ENCODE data around the gene TADA3. TPM values are rescaled to one million over a fixed set of nuclear protein-coding genes. Genes with fewer than 3 reads are reported as not detected.

TADA3 gene
- total and polyA plus RNA-seq, 10 donors = 33.6 to 73.7 (median 49.4) TPM

DNA sequence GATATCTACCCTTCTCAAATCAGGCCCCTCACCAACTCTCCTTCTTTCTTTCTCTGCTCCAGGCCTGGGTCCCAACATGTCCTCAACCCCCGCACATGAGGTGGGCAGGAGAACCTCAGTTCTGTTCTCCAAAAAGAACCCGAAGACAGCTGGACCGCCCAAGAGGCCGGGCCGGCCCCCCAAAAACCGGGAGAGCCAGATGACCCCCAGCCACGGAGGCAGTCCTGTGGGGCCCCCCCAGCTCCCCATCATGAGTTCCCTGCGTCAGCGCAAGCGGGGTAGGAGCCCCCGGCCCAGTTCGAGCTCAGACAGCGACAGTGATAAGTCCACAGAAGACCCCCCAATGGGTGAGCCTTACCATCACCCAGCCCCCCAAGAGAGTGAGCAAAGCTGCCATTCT is 48.1 kb downstream of the TADA3 start:
- Histone ChIP-seq H3K4me1 (peaks cover 2 to 12% (median 5%) of the 10 kb centered on the region in 6 donors), H3K4me3 (no peak overlapping the region), H3K36me3 (peaks cover 14 to 96% (median 89%) of the 10 kb centered on the region in 6 donors), H3K27ac (no peak overlapping the region), H3K9me3 (no peaks in the 10 kb centered on the region), H3K27me3 (replicated peaks in 1 of 7) (no peaks in the 10 kb centered on the region)
- DNase-seq = no peak
- 91 to 97% (median 96%) methylated on average over 13 of the region's 13 CpGs for WGBS, 5 donors
- TF ChIP-seq POLR2AphosphoS5 (IDR thresholded peaks at IDR 0.05) = no peak
- TF ChIP-seq POLR2A (IDR thresholded peaks at IDR 0.05) = no peak
- TF ChIP-seq, protein P1, sequence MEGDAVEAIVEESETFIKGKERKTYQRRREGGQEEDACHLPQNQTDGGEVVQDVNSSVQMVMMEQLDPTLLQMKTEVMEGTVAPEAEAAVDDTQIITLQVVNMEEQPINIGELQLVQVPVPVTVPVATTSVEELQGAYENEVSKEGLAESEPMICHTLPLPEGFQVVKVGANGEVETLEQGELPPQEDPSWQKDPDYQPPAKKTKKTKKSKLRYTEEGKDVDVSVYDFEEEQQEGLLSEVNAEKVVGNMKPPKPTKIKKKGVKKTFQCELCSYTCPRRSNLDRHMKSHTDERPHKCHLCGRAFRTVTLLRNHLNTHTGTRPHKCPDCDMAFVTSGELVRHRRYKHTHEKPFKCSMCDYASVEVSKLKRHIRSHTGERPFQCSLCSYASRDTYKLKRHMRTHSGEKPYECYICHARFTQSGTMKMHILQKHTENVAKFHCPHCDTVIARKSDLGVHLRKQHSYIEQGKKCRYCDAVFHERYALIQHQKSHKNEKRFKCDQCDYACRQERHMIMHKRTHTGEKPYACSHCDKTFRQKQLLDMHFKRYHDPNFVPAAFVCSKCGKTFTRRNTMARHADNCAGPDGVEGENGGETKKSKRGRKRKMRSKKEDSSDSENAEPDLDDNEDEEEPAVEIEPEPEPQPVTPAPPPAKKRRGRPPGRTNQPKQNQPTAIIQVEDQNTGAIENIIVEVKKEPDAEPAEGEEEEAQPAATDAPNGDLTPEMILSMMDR (IDR thresholded peaks at IDR 0.05 in 8 of 11, conservative IDR thresholded peaks at IDR 0.05 in 3 of 11) = no peak
- intact Hi-C loops (cut with DNase I; ENCODE audit: low total_unique reads) = no loop called here

DNA sequence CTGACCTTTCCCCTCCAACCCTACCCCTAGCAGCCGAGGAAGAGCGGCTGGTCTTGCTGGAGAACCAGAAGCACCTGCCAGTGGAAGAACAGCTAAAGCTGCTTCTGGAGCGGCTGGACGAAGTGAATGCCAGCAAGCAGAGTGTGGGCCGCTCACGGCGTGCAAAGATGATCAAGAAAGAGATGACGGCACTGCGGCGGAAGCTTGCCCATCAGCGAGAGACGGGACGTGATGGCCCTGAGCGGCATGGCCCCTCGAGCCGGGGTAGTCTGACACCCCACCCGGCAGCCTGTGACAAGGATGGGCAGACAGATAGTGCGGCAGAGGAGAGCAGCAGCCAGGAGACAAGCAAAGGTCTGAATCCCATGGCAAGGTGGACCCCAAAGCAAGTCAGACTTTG is 48.7 kb downstream of the TADA3 start:
- intact Hi-C loops (cut with DNase I; ENCODE audit: low total_unique reads) = no loop called here
- 95 to 98% (median 97%) methylated on average over 15 to 18 of the region's 18 CpGs for WGBS, 5 donors
- H3K4me1 ChIP-seq = peaks cover 0 to 7% (median under 1%) of the 10 kb centered on the region in 6 donors
- H3K4me3 ChIP-seq = no peak overlapping the region
- no peak for DNase-seq
- TF ChIP-seq POLR2A (IDR thresholded peaks at IDR 0.05) = no peak
- TF ChIP-seq, protein P1 (IDR thresholded peaks at IDR 0.05 in 8 of 11, conservative IDR thresholded peaks at IDR 0.05 in 3 of 11) = no peak
- TF ChIP-seq POLR2AphosphoS5 (IDR thresholded peaks at IDR 0.05) = peak in 2 of 3 donors; percentile 8 to 51
- H3K9me3 ChIP-seq = no peaks in the 10 kb centered on the region
- H3K36me3 ChIP-seq = peaks cover 14 to 100% (median 95%) of the 10 kb centered on the region in 6 donors
- H3K27ac ChIP-seq = no peak overlapping the region
- no peaks in the 10 kb centered on the region for H3K27me3 ChIP-seq (replicated peaks in 1 of 7)

DNA sequence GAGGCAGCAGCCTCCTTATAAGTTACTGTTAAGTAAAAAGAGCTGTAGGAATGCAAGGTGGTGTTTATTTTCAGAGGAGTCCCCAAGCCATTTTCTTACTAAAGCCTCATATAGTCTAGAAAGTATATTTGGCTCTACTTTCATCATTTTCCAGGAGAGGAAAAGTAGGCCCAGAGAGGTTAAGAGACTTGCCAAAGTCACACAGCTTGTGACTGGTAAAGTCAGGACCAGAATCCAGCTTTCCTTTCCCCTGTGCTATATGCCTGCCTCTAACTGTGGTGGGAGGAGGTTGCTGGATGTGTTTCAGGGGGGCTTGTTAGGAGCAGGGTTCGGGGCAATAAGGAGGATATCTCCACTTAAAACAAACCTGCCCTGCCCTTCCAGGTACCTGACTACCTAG is 49.7 kb downstream of the TADA3 start:
- 82 to 95% (median 89%) methylated on average over 1 of the region's 1 CpG for WGBS, 5 donors
- H3K27me3 ChIP-seq (replicated peaks in 1 of 7) = no peaks in the 10 kb centered on the region
- no peaks in the 10 kb centered on the region for H3K9me3 ChIP-seq
- no peak for DNase-seq
- peaks cover 0 to 14% (median 3%) of the 10 kb centered on the region in 6 donors for H3K4me1 ChIP-seq
- intact Hi-C loops (cut with DNase I; ENCODE audit: low total_unique reads) = no loop called here
- TF ChIP-seq POLR2AphosphoS5 (IDR thresholded peaks at IDR 0.05) = no peak
- no peak for TF ChIP-seq POLR2A (IDR thresholded peaks at IDR 0.05)
- TF ChIP-seq, protein P1 (IDR thresholded peaks at IDR 0.05 in 8 of 11, conservative IDR thresholded peaks at IDR 0.05 in 3 of 11) = no peak
- H3K27ac ChIP-seq = no peak overlapping the region
- no peak overlapping the region for H3K4me3 ChIP-seq
- peaks cover 14 to 100% (median 99%) of the 10 kb centered on the region in 6 donors for H3K36me3 ChIP-seq

DNA sequence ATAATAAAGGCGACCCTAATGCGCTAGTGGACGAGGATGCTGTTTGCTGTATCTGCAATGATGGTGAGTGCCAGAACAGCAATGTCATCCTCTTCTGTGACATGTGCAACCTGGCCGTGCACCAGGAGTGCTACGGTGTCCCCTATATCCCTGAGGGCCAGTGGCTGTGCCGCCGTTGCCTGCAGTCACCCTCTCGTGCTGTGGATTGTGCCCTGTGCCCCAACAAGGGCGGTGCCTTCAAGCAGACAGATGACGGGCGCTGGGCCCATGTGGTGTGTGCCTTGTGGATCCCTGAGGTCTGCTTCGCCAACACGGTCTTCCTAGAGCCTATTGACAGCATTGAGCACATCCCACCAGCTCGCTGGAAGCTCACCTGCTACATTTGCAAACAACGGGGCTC is 53.1 kb downstream of the TADA3 start:
- H3K27ac ChIP-seq = no peak overlapping the region
- H3K4me1 ChIP-seq = peaks cover 3 to 47% (median 24%) of the 10 kb centered on the region in 6 donors
- DNase-seq = no peak
- WGBS, 5 donors = 93 to 97% (median 95%) methylated on average over 12 to 15 of the region's 15 CpGs
- no peak overlapping the region for H3K4me3 ChIP-seq
- H3K27me3 ChIP-seq (replicated peaks in 1 of 7) = no peaks in the 10 kb centered on the region
- H3K36me3 ChIP-seq = peaks cover 8 to 100% (median 94%) of the 10 kb centered on the region in 6 donors
- intact Hi-C loops (cut with DNase I; ENCODE audit: low total_unique reads) = no loop called here
- H3K9me3 ChIP-seq = no peaks in the 10 kb centered on the region
- peak in 1 of 3 donors; percentile 42 for TF ChIP-seq POLR2AphosphoS5 (IDR thresholded peaks at IDR 0.05)
- TF ChIP-seq POLR2A (IDR thresholded peaks at IDR 0.05) = no peak
